HG03139 (cell line): Measurements from ENCODE around the gene GALNT1.

Experiments used
- ATAC-seq: cut with Tn5 transposase; IDR thresholded peaks from one replicate; pipeline ENCODE4 v1.9.1; 2021; ENCODE audit not compliant: unreplicated experiment

The GALNT1 gene

DNA sequence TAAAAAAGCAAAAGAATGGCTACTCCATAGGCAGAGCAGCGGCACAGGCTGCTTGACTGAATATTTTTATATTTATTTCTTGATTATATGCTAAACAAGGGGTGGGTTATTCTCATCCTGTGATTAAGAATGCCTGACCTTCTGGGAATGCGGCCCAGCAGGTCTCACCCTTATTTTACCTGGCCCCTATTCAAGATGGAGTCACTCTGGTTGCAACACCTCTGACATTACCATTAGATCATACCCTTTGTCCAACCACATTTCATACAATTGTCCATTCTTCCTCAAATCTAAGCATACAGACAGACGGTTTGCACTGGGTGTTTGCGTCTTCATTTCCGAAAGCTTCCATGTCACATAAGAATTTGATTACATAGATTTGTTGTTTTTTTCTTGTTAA, 168.2 kb downstream of the GALNT1 start:
- ATAC-seq, result no peak

- no peak for ATAC-seq
Measured at GRCh38 chr18:35750929-35751328, 169.4 kb downstream of the GALNT1 start.

GRCh38 chr18:35753306-35753910, 171.9 kb downstream of the GALNT1 start:
- ATAC-seq, result no peak

- ATAC-seq, result no peak
Measured at GRCh38 chr18:35754464-35754863, 172.9 kb downstream of the GALNT1 start.

- ATAC-seq, result no peak
Measured at GRCh38 chr18:35755369-35755768, 173.8 kb downstream of the GALNT1 start.

- ATAC-seq, result no peak
Measured at GRCh38 chr18:35756506-35757117, 175.1 kb downstream of the GALNT1 start.
